ENCODE measurements around the gene PIANP. TPM values are rescaled to one million over a fixed set of nuclear protein-coding genes. Genes with fewer than 3 reads are reported as not detected.
A peak's percentile ranks its signal among the peaks of the same experiment; 100 is the strongest.

The PIANP gene
- total and polyA plus RNA-seq, 10 of the 15 experiments (the other 5 are each of a cell fraction or from before 2014, with no cell fraction given), result 0.08 to 0.12 (median 0.08) TPM; not detected in 7

- TF ChIP-seq CUX1 (IDR thresholded peaks at IDR 0.05; ENCODE audit: insufficient replicate concordance, low read depth, low read length) (no peak), ZNF24 (IDR thresholded peaks at IDR 0.05) (no peak), POU2F2 (IDR thresholded peaks at IDR 0.05; ENCODE audit: borderline replicate concordance, low read depth, low read length) (no peak), EED (IDR thresholded peaks at IDR 0.05; ENCODE audit: low read depth) (no peak), RUNX3 (IDR thresholded peaks at IDR 0.05; ENCODE audit: low read length) (peak; percentile 82), SRF (IDR thresholded peaks at IDR 0.05; ENCODE audit: low read depth in 2 of 2, low read length in 2 of 2) (no peak), DPF2 (IDR thresholded peaks at IDR 0.05) (no peak), NFIC (IDR thresholded peaks at IDR 0.05; ENCODE audit: low read depth, low read length) (no peak), RB1 (IDR thresholded peaks at IDR 0.05; ENCODE audit: borderline replicate concordance) (no peak), ZBED1 (IDR thresholded peaks at IDR 0.05; ENCODE audit: borderline replicate concordance) (no peak), IRF4 (IDR thresholded peaks at IDR 0.05; ENCODE audit: low read depth, low read length) (no peak), SMAD5 (IDR thresholded peaks at IDR 0.05; ENCODE audit: low read depth) (no peak), EP300 (IDR thresholded peaks at IDR 0.05; ENCODE audit: borderline replicate concordance in 1 of 2, control insufficient read depth in 1 of 2, low read depth in 2 of 2, low read length in 2 of 2) (no peak), CBX5 (IDR thresholded peaks at IDR 0.05; ENCODE audit: low read depth) (no peak), NFXL1 (IDR thresholded peaks at IDR 0.05; ENCODE audit: borderline replicate concordance) (no peak), POLR2AphosphoS5 (IDR thresholded peaks at IDR 0.05; ENCODE audit: low read length) (0 out of 2 replicates have a peak, but pooled peaks have one; percentile 12), MTA2 (IDR thresholded peaks at IDR 0.05; ENCODE audit: low read depth) (peak; percentile 15; the same call in 1 of the 2 replicates), PKNOX1 (IDR thresholded peaks at IDR 0.05) (no peak), STAT1 (conservative IDR thresholded peaks at IDR 0.05) (no peak), ZNF217 (IDR thresholded peaks at IDR 0.05) (no peak), IKZF2 (IDR thresholded peaks at IDR 0.05) (peak in 1 of 2 experiments; percentile 8; a peak in 2 of 4 replicates), SMARCA5 (IDR thresholded peaks at IDR 0.05) (peak; percentile 6; the same call in 1 of the 2 replicates), NR2C1 (IDR thresholded peaks at IDR 0.05) (no peak), REST (IDR thresholded peaks at IDR 0.05; ENCODE audit: low read depth, low read length) (no peak), RBBP5 (conservative IDR thresholded peaks at IDR 0.05) (no peak)
Observed at GRCh38 chr12:6688543-6688998, 12.0 kb downstream of the PIANP start (continued).
